ENCODE results near the gene UBL7.

GRCh38 chr15:74414081-74414580 is 46.8 kb downstream of the UBL7 start:
- no peak for TF ChIP-seq CTCF (conservative IDR thresholded peaks at IDR 0.05)
- no peak for TF ChIP-seq EZH2 (IDR thresholded peaks at IDR 0.05; ENCODE audit: low read depth)
